Esophagus muscularis mucosa (tissue), 3 donors: Measurements from ENCODE around the gene NGEF.

Experiments
- CTCF ChIP-seq, 3 experiments: fragments of 200-600 bp in 2 of 3; fragments of 450-650 bp in 1 of 3; sonication (generic) in 2 of 3; IDR thresholded peaks; one replicate each; pipeline ENCODE4 v1.5.1; 2017 to 2019; ENCODE audit warnings: antibody characterized with exemption in 3 of 3, mild to moderate bottlenecking in 2 of 3, moderate library complexity in 1 of 3
- POLR2AphosphoS5 ChIP-seq, 2 donors: sonication (generic); formaldehyde crosslinking; IDR thresholded peaks; one replicate each; pipeline ENCODE4 v1.6.1; 2017; ENCODE audit warnings: antibody characterized with exemption in 2 of 2

GRCh38 chr2:232873909-232874641 lies 139.0 kb downstream of the NGEF start:
- no peak for TF ChIP-seq CTCF (IDR thresholded peaks at IDR 0.05)
- no peak for TF ChIP-seq POLR2AphosphoS5 (IDR thresholded peaks at IDR 0.05)
